Cardiac muscle cell (in vitro differentiated cells and primary cell): ENCODE data around the gene ELL. TPM values are rescaled to one million over a fixed set of nuclear protein-coding genes. Genes with fewer than 3 reads are reported as not detected.
A peak's percentile ranks its signal among the peaks of the same experiment; 100 is the strongest.

Experiments used
- DNase-seq, 2 donors: peaks; one replicate each; pipeline versions ENCODE4 v3.0.0 to v3.0.0-alpha.2; 2010 to 2017; ENCODE audit warnings: low read depth in 1 of 2, low spot score in 1 of 2
- H3K27ac ChIP-seq: fragments of 200-600 bp; sonication (generic); 2 replicates; pipeline ENCODE4 v1.5.1; 2016
- H3K27me3 ChIP-seq: fragments of 200-600 bp; sonication (generic); 2 replicates; pipeline ENCODE4 v1.6.0; 2016; ENCODE audit warnings: control low read depth
- H3K36me3 ChIP-seq: fragments of 200-600 bp; sonication (generic); 2 replicates; pipeline ENCODE4 v1.5.1; 2016; ENCODE audit warnings: control low read depth
- H3K4me1 ChIP-seq: fragments of 200-600 bp; sonication (generic); 2 replicates; pipeline ENCODE4 v1.8.1; 2017; ENCODE audit warnings: low read depth, mild to moderate bottlenecking, mixed run types
- H3K4me3 ChIP-seq: fragments of 200-600 bp; sonication (generic); 2 replicates; pipeline ENCODE4 v1.5.1; 2016; ENCODE audit warnings: mild to moderate bottlenecking
- H3K9me3 ChIP-seq: fragments of 200-600 bp; sonication (generic); 2 replicates; pipeline ENCODE4 v1.5.1; 2017; ENCODE audit warnings: low read depth, mild to moderate bottlenecking, control low read depth
- polyA plus RNA-seq: library from polyadenylated mRNA; unstranded; fragments of >200 nt; fragmentation: Nextera tagmentation; extraction: Ambion mirVana; gene quantifications from 2 replicates; pipeline ENCODE4 v1.2.1, GENCODE V29; 2016
- total RNA-seq: library from RNA; depleted of rRNA; stranded (reverse); fragments of >200 nt; gene quantifications from 2 replicates; pipeline ENCODE4 v1.2.3, GENCODE V29; 2016
- TF ChIP-seq, protein P1 (sequence below): IDR thresholded peaks from 2 replicates; pipeline ENCODE4 v1.5.1; 2012; ENCODE audit warnings: low read depth, mild to moderate bottlenecking, low read length

The ELL gene
- total and polyA plus RNA-seq, 2 experiments from 2014 or later, result 14.8 to 20.7 TPM

DNA sequence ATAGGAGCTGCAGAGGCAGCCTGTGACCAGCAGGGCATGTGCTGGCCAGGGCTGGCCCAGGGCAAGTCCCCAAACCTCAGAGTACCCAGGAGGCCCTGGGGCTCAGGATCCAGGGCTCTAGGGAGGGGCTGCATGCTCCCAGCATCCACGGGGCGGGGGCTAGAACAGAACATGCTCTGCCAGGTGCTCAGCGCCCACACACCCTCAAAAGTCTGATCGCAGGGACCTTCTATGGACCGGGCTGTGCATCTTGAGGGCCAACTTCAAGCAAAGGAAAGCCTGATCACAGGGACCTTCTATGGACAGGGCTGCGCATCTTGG lies 33.5 kb downstream of the ELL start:
- no peaks in the 10 kb centered on the region for H3K9me3 ChIP-seq
- no peak for DNase-seq
- H3K36me3 ChIP-seq, result no peaks in the 10 kb centered on the region
- H3K27me3 ChIP-seq, result no peaks in the 10 kb centered on the region
- no peak overlapping the region for H3K4me3 ChIP-seq
- TF ChIP-seq, protein P1, sequence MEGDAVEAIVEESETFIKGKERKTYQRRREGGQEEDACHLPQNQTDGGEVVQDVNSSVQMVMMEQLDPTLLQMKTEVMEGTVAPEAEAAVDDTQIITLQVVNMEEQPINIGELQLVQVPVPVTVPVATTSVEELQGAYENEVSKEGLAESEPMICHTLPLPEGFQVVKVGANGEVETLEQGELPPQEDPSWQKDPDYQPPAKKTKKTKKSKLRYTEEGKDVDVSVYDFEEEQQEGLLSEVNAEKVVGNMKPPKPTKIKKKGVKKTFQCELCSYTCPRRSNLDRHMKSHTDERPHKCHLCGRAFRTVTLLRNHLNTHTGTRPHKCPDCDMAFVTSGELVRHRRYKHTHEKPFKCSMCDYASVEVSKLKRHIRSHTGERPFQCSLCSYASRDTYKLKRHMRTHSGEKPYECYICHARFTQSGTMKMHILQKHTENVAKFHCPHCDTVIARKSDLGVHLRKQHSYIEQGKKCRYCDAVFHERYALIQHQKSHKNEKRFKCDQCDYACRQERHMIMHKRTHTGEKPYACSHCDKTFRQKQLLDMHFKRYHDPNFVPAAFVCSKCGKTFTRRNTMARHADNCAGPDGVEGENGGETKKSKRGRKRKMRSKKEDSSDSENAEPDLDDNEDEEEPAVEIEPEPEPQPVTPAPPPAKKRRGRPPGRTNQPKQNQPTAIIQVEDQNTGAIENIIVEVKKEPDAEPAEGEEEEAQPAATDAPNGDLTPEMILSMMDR, result peak; percentile 25
- H3K4me1 ChIP-seq, result peaks cover 38% of the 10 kb centered on the region
- H3K27ac ChIP-seq, result peak overlapping the region; percentile 20

DNA sequence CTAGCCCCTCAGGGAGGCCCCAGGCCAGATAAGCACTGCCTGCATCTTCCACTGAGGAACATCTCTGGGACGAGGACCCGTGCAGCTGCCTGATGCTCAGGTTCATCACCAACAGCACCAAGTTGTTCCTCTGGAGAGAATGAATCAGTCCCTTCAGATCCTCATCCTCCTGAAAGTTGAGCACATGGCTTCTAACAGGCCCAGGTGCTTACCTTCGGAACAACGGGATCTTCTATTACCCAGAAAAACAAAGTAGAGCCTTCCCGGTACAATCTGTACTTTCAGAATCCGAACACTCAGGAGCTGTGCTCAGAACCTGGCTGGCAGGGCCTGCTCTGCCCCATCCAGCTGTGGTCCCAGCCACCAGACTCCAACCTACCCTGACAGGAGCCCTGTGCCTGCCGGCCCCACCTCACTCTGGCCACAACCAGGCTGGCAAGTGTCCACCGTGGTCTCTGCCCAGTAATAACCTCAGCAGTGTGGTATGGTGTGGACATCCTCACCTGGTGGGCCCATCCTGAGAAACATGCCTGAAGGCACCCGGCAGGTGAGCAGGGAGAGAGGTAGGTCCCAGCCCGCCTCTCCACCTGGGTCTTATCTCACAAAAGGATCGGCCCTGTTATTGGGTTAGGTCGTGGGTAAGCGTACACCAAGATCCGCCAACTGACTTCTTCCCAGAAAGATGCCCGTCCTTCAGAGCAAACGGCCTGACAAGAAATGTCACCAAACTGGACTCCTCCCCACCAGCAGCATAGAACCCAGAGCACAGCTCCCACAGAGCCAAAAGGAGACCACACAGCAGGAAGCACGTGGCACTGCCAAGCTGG lies 34.1 kb downstream of the ELL start:
- Histone ChIP-seq H3K9me3 (no peaks in the 10 kb centered on the region), H3K4me1 (peaks cover 33% of the 10 kb centered on the region), H3K27ac (peak overlapping the region; percentile 20), H3K4me3 (no peak overlapping the region), H3K27me3 (no peaks in the 10 kb centered on the region), H3K36me3 (no peaks in the 10 kb centered on the region)
- TF ChIP-seq, protein P1, result no peak
- DNase-seq, result no peak

DNA sequence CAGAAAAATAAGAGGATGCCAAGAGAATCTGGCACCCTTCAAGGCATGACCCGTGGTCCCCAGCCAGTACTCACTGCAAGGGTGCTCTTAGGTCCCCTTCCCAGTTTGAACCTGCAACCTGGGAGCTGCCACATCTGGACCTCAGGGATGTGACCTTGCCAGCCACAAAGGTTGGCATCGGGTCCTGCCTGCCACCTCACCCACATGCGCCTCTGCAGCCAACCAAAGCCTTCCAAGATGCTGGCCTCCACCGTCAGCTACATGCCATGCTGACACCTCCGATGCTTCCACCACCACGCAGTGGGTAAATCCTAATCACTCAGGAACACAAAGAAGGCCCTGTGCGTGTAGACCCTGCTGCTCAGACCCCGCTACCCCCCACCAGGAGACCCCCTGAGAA lies 35.1 kb downstream of the ELL start:
- H3K9me3 ChIP-seq, result no peaks in the 10 kb centered on the region

DNA sequence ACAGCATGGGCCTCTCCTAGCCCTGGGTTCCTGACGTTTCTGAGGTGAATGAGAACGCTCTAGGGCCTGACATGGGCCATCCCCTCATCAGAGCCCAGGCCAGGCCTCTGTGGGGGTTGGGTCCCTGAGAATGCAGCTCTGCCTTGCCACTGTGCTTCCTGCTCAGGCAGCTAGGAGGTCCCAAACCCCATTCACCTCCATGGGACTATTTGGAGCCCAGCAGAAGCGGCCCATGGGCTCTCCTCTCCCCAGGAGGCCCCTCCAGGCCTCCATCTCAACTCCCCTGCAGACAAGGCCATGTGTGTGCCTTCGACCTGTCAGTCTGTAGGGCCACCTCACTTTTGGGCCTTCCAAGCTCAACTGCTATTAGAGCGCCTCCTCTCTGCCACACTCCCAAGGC lies 36.9 kb downstream of the ELL start:
- no peak for DNase-seq
- Histone ChIP-seq H3K4me1 (peaks cover 28% of the 10 kb centered on the region), H3K36me3 (no peaks in the 10 kb centered on the region), H3K4me3 (no peak overlapping the region), H3K9me3 (no peaks in the 10 kb centered on the region), H3K27ac (no peak overlapping the region), H3K27me3 (no peaks in the 10 kb centered on the region)
- TF ChIP-seq, protein P1, result no peak

More for the DNA sequence above, 35.1 kb downstream of the ELL start:
- peaks cover 26% of the 10 kb centered on the region for H3K4me1 ChIP-seq
- H3K4me3 ChIP-seq, result no peak overlapping the region
- no peaks in the 10 kb centered on the region for H3K36me3 ChIP-seq
- H3K27me3 ChIP-seq, result no peaks in the 10 kb centered on the region
- no peak overlapping the region for H3K27ac ChIP-seq
- TF ChIP-seq, protein P1, result no peak
- DNase-seq, result no peak

DNA sequence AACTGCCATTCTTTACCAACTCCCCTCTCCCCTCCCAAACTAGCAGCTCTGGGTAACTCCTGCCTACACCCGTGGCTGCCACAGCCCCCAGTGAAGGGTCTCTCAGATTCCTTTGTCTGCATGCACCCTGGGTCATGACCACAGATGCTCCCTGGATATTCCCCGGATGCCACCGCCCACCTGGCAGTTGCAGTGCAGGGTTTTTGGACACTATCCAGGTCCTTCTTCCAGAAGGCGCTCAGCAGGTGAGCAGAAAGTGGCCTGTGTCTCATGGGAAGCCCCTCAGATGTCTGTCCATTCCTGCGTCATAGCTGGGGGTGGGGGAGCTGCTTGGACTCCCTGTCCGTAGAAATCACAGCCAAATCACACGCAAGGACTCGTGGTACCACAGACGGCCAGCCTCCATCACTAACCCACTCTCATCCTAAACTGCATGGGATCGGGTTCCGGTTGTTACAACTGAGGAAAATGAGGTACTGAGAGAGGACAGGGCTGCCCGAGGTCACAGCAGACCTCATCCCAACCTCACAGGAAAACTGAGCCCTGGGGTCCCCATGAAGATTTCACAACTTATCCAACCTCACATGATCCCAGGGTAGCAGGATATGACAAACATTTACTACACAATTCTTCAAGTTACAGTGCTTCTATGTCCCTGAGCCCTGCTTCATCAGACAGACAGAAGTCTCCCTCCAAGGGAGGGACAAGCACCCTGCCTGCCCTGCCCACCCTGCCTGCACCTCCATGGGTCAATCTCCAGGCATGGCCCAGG lies 38.6 kb downstream of the ELL start:
- Histone ChIP-seq H3K36me3 (no peaks in the 10 kb centered on the region), H3K4me1 (peaks cover 14% of the 10 kb centered on the region), H3K27me3 (no peaks in the 10 kb centered on the region), H3K27ac (no peak overlapping the region), H3K4me3 (no peak overlapping the region), H3K9me3 (no peaks in the 10 kb centered on the region)
- TF ChIP-seq, protein P1, result no peak
- no peak for DNase-seq
